GM19099 (cell line): ENCODE results near the gene IGF2BP2.

Experiments
- POLR2A ChIP-seq: IDR thresholded peaks from 3 replicates; pipeline ENCODE4 v1.6.1; 2011; ENCODE audit warnings: low read depth; ENCODE audit not compliant: insufficient read length; ENCODE audit errors: extremely low read depth

The IGF2BP2 gene

GRCh38 chr3:185657691-185658503, 166.9 kb downstream of the IGF2BP2 start:
- no peak for TF ChIP-seq POLR2A

- no peak for TF ChIP-seq POLR2A
Observed at GRCh38 chr3:185657211-185657610, 167.6 kb downstream of the IGF2BP2 start.

GRCh38 chr3:185656321-185656840, 168.5 kb downstream of the IGF2BP2 start:
- no peak for TF ChIP-seq POLR2A

- no peak for TF ChIP-seq POLR2A
Observed at GRCh38 chr3:185655426-185656320, 169.2 kb downstream of the IGF2BP2 start.

GRCh38 chr3:185654758-185655145, 170.1 kb downstream of the IGF2BP2 start:
- TF ChIP-seq POLR2A, result no peak

- no peak for TF ChIP-seq POLR2A
Observed at GRCh38 chr3:185653949-185654757, 170.7 kb downstream of the IGF2BP2 start.

- TF ChIP-seq POLR2A, result no peak
Observed at GRCh38 chr3:185651971-185652370, 172.9 kb downstream of the IGF2BP2 start.

GRCh38 chr3:185649414-185649813, 175.4 kb downstream of the IGF2BP2 start:
- TF ChIP-seq POLR2A, result no peak

- TF ChIP-seq POLR2A, result no peak
Observed at GRCh38 chr3:185648396-185648795, 176.4 kb downstream of the IGF2BP2 start.

- TF ChIP-seq POLR2A, result no peak
Observed at GRCh38 chr3:185647880-185648210, 177.0 kb downstream of the IGF2BP2 start.

GRCh38 chr3:185647134-185647879, 177.5 kb downstream of the IGF2BP2 start:
- TF ChIP-seq POLR2A, result no peak

GRCh38 chr3:185646382-185647133, 178.3 kb downstream of the IGF2BP2 start:
- no peak for TF ChIP-seq POLR2A

GRCh38 chr3:185645596-185646381, 179.1 kb downstream of the IGF2BP2 start:
- TF ChIP-seq POLR2A, result no peak
